Esophagus muscularis mucosa (tissue), 3 donors: ENCODE measurements around the gene OR51A2.

Source experiments
- CTCF ChIP-seq, 3 experiments: fragments of 200-600 bp in 2 of 3; fragments of 450-650 bp in 1 of 3; sonication (generic) in 2 of 3; IDR thresholded peaks; one replicate each; pipeline ENCODE4 v1.5.1; 2017 to 2019; ENCODE audit warnings: antibody characterized with exemption in 3 of 3, mild to moderate bottlenecking in 2 of 3, moderate library complexity in 1 of 3
- POLR2A ChIP-seq: fragments of 450-650 bp; IDR thresholded peaks from one replicate; pipeline ENCODE4 v1.6.1; 2017; ENCODE audit warnings: antibody characterized with exemption, moderate library complexity, mild to moderate bottlenecking, low read depth
- POLR2AphosphoS5 ChIP-seq, 2 donors: sonication (generic); formaldehyde crosslinking; IDR thresholded peaks; one replicate each; pipeline ENCODE4 v1.6.1; 2017; ENCODE audit warnings: antibody characterized with exemption in 2 of 2

GRCh38 chr11:4947505-4947904 lies 8.0 kb downstream of the OR51A2 start, which contains the start of gene OR51A4:
- TF ChIP-seq CTCF (IDR thresholded peaks at IDR 0.05): no peak
- no peak for TF ChIP-seq POLR2AphosphoS5 (IDR thresholded peaks at IDR 0.05)
- TF ChIP-seq POLR2A: no peak
